RWPE1 (cell line): Measurements from ENCODE around the gene PDE11A.
"Not testable (repeated sequence)": the region's sequence is repeated elsewhere in the genome, so short reads cannot be mapped to it uniquely, and the experiment has no call there.

Experiments
- CTCF ChIA-PET: fragments of 350-600 bp; sonication (Branson Sonifier 250); formaldehyde crosslinking; extraction: SDS; loops from one replicate; lab custom pipeline; 2021; lab: Yijun Ruan, JAX
- POLR2A ChIA-PET: fragments of 400-600 bp; formaldehyde crosslinking; extraction: SDS; loops from one replicate; lab custom pipeline; 2020; ENCODE audit warnings: antibody characterized with exemption; ENCODE audit not compliant: low non-redundant PET; lab: Yijun Ruan, JAX
- DNase-seq: peaks from one replicate; pipeline ENCODE4 v3.0.0; 2012; ENCODE audit warnings: low spot score
- H3K27ac ChIP-seq: fragments of 450-650 bp; 2 replicates; pipeline ENCODE4 v1.5.1; 2017
- TF ChIP-seq, protein P1 (sequence below): fragments of 450-650 bp; conservative IDR thresholded peaks from 2 replicates; pipeline ENCODE4 v1.5.1; 2017; ENCODE audit warnings: low read depth, mild to moderate bottlenecking

The PDE11A gene

GRCh38 chr2:177796654-177797415 lies 275.7 kb downstream of the PDE11A start:
- ChIA-PET CTCF (no interaction called here), POLR2A (no interaction called here)
- no peak for DNase-seq
- TF ChIP-seq, protein P1, sequence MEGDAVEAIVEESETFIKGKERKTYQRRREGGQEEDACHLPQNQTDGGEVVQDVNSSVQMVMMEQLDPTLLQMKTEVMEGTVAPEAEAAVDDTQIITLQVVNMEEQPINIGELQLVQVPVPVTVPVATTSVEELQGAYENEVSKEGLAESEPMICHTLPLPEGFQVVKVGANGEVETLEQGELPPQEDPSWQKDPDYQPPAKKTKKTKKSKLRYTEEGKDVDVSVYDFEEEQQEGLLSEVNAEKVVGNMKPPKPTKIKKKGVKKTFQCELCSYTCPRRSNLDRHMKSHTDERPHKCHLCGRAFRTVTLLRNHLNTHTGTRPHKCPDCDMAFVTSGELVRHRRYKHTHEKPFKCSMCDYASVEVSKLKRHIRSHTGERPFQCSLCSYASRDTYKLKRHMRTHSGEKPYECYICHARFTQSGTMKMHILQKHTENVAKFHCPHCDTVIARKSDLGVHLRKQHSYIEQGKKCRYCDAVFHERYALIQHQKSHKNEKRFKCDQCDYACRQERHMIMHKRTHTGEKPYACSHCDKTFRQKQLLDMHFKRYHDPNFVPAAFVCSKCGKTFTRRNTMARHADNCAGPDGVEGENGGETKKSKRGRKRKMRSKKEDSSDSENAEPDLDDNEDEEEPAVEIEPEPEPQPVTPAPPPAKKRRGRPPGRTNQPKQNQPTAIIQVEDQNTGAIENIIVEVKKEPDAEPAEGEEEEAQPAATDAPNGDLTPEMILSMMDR, result no peak
- no peak overlapping the region for H3K27ac ChIP-seq

DNA sequence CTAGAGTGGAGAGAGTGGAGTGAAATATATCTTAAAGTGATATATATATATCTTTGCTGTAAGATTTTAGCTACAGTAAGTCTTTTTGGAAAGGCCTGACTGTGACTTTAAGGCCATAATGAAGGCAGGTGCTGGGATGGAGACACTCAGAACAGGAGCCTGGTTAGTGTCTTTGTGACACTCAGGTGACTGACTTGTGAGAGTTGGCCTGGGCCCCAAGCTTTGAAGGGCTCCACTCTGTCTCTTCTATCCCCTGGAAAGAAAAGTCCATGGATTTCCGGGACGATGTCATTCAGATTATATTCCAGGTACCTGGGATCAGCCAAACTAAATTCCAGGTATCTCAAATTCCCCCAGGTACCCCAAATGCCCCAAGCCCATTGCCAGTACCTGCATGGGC lies 276.6 kb downstream of the PDE11A start:
- no peak for DNase-seq
- POLR2A ChIA-PET, result no interaction called here
- TF ChIP-seq, protein P1, result no peak
- H3K27ac ChIP-seq, result no peak overlapping the region
- CTCF ChIA-PET, result no interaction called here

DNA sequence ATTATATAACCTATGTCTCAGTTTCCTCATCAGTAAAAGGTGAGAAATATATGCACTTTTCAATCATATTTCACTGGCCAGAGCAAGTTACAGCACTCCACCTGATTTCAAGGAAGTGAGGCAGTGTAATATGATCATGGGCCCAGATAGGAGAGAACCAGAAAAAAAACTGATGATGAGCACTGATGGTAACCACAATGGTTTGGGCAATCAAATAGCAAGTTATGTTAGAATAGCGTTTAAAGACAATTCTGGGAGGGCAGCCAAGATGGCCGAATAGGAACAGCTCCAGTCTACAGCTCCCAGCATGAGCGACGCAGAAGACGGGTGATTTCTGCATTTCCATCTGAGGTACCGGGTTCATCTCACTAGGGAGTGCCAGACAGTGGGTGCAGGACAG lies 287.4 kb downstream of the PDE11A start:
- POLR2A ChIA-PET, H3K27ac ChIP-seq, DNase-seq: not testable (repeated sequence)
- CTCF ChIA-PET, result interaction anchor here (0.5 kb wide), 1 partner anchor 300 kb away, joined by 4 read pairs; no protein-coding TSS in a partner anchor

DNA sequence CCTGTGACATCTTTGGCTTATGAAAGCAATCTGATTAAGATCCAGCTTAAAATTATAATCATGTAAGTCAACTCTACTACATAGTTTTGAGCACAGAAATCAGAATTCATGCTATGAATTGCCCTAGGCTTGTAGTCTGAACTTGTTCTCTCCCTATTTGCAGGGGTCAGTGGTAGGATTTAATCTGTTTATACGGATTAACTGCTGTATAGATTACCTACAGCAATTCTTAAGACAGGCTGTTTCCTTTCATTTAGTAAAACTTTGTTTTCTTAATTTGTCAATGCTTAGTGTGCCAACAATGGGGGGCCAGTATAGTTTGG lies 287.9 kb downstream of the PDE11A start:
- TF ChIP-seq, protein P1, result no peak
- POLR2A ChIA-PET, result no interaction called here

DNA sequence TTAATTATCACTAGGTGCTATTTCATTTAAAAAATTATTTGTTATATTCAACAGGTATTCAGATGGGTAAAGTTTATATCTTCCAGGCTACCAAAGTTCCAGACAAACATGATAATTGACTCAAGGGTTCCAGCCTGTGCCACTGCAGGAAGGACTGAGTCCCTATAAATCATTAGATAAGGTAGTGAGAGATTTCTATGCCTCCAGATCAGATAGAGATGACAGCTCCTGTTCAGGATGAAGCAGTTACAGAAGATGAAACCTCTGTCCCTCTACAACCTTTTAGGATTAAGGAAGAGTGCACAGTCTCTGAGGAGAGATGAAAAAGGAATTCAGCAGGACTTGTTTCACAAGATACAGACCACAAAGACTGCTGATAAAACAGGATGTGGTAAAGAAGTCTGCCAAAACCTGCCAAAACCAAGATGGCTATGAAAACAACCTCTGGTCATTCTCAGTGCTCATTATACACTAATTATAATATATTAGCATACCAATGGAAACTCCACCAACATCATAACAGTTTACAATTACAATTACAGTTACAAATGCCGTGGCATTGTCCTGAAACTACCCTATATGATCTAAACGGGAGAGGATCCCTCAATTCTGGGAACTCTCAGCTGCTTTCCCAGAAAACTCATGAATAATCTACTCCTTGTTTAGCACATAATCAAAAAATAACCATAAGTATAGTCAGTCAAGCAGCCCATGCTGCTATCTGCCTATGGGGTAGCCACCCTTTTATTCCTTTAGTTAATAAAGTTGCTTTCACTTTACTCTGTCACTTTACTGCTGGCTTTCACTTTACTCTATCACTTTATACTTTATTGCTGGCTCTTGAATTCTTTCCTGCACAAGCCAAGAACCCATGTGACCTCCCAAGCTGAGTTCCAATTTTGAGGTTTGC lies 288.5 kb downstream of the PDE11A start:
- H3K27ac ChIP-seq, result no peak overlapping the region
- ChIA-PET CTCF (interaction anchor here (0.6 to 0.7 kb wide), 4 partner anchors 17 to 698 kb away, joined by 3 to 5 read pairs (median 3); no protein-coding TSS in a partner anchor), POLR2A (no interaction called here)
- peak; percentile 4 for DNase-seq
- TF ChIP-seq, protein P1, result no peak

More for the DNA sequence above, 287.9 kb downstream of the PDE11A start:
- no peak overlapping the region for H3K27ac ChIP-seq
- CTCF ChIA-PET, result interaction anchor here (0.5 to 0.6 kb wide), 2 partner anchors 300 to 339 kb away, joined by 4 to 5 read pairs; no protein-coding TSS in a partner anchor
- DNase-seq, result no peak

- CTCF ChIA-PET, result interaction anchor here (0.6 kb wide), 2 partner anchors 18 to 697 kb away, joined by 3 read pairs; no protein-coding TSS in a partner anchor
- TF ChIP-seq, protein P1, result no peak
- DNase-seq, result no peak
- POLR2A ChIA-PET, result no interaction called here
- no peak overlapping the region for H3K27ac ChIP-seq
Measured at GRCh38 chr2:177783091-177783490, 289.5 kb downstream of the PDE11A start.
